Stimulated activated CD8-positive, alpha-beta memory T cell treated with anti-CD3 and anti-CD28 coated beads, Interleukin-4, amount 100 ng/mL, for 1 hour (primary cell): ENCODE measurements around the gene VTN.

Source experiments
- DNase-seq, 2 donors: peaks; one replicate each; pipeline ENCODE4 v3.0.0-alpha.2; 2020; ENCODE audit warnings: low read depth in 2 of 2, low spot score in 1 of 2

VTN gene

DNA sequence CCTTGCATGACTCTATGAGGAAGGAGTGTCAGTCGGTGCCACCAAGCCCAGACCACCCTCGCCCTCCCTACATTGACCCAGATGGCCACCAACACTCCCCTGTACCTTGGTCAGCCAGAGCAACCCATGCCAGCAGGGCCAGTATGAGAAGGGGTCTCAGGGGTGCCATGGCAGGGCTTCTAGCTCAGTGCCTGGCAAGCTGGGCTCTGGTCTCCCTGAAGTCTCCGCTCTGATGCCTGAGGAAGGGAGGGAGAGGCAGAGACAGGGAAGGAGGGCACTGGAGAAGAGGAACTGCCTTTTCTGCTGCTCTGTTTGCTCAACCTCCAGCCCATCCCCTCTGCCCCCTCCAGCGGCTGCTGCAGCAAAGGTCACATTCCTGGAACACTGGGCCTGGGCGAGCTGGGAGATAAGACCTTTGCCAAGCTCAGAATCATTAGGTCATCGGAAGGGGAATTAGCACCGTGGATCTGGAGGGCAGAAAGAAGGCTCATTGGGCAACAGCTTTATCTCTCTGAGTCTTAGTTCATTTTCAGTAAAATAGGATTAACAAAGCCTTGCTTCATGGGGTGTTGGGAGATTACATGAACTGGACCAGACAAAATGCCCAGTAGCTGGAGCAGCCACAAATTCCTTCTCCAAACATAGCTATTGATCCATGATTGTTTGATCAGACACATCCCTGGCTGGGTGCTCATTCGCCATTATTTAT, at the start of gene VTN:
Gene VTN (minus strand): TSS at position 273 of the 709 bp plus-strand sequence. CDS start 104 bp downstream, at position 169.
- no peak for DNase-seq

DNA sequence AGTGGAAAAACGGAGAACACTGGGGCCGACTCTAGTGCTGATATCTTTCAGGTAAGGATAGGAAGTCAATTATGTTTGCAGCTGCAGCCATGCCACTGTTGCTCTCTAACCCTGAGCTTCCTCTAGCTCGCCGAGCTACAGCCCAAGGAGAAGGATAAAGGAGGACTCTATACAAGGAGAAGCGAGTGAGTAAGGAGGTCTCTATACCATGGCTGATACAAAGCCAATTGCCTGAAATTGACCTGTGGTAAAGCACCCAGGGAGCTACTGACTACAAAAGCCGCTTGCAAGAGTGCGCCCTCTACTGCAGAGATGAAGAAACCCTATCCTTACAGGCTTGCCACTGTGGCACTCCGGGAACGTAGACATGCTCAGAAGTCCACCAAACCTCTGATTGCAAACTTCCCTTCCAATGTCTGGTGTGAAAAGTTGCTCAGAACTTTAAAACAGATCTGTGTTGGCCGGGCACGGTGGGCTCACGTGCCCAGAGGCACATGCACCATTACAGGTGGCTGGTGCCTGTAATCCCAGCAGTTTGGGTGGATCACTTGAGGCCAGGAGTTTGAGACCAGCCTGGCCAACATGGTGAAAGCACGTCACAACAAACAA, 46.7 kb upstream of the VTN start:
- DNase-seq = peak; percentile 7 to 8

DNA sequence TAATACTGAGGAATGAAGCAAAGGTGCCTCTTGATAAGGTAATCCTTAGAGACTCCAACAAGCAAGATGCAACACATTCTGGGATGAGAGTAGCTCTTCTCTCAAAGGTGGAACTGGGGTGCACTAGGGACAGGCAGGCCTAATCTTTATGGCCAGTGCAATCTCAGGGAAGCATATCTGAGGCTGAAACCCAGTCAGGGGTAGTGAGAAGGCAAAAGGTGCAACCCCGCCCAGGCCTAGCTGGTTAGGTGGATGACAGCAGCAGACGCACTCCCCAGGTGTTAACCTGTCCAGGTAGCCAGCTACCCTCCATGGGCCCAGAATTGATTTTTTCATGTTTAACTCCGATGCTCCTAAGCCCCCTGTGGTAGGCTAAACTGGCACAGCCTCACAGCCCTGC, 45.8 kb upstream of the VTN start:
- no peak for DNase-seq

DNA sequence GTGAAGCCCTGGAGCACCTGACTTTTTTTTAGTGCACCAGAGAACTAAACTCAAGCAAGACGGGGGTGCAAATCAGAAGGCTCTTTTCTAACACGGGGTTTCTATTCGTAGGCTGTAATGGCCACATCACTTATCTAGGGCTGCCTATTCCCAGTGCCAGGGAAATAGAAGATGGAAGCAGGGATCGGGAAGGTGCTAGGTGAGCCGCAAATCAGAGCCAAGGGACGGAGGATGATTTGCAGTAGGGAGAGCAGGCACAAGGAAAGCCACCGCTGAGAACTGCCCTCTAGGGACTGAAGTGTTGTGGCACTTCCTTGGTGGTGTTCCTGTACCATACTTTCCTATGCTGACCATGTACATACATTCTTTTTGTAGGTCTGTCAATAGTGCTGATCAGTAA, 43.7 kb upstream of the VTN start:
- no peak for DNase-seq

DNA sequence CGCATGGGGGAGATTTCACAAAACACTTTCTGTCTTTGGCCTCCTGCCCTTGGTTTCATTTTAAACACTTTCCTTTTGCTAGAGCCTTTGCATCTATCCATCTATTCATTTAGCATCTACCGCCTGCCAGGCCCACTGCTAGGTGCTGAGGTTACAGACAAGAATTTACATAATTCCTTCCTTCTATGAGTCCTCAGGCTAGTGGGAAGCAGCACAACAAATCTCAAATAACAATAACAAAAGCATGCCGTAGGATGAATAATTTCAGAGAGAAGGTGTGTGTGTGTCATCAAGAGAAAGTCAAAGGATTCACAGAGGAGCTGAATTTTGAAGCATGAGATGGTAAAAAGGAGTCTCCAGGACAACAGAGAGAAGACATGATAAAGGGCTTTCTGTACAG, 42.0 kb upstream of the VTN start:
- DNase-seq = no peak

- DNase-seq = no peak
Measured at GRCh38 chr17:28407974-28408306, 37.8 kb upstream of the VTN start.

DNA sequence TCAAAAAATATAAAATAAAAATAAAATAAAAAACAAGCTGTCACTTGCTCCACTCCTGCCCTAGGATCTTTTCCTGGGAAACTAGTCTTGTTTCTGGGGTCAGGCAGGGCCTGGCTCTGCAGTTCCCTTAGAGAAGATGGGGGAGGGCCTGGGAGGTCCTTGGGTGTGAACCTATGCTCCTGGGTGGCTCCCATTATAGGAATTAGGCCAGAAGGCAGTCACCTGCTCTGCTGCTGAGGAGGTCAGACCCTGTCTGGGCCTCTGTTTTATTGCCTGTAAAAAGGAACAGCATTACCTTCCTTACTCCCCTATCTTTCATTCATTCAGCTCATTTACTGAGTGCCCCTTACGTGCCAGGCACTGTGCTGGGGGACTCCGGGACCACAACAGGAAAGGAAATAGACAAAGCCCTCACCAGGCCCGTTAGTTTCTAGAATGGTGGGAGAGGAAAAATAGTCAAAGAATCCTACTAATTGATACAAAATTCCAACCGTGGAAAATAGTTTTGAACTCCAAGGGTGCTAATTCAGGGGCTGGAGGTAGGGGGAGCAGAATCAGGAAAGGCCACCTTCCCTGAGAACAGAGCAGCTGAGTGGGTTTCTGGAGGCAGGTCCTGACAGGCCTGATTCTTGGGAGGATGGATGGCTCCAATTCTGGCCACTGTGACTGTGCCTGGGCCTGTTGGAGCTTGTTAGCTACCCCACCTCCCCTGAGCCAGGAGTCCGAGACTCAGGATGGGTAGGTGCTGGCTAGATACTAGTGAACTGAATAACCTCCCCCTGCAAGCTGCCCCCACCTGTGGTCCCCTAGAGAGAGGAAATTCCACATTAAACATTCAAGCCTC, 37.2 kb upstream of the VTN start:
- DNase-seq = no peak

- no peak for DNase-seq
Measured at GRCh38 chr17:28406473-28406814, 36.3 kb upstream of the VTN start.

DNA sequence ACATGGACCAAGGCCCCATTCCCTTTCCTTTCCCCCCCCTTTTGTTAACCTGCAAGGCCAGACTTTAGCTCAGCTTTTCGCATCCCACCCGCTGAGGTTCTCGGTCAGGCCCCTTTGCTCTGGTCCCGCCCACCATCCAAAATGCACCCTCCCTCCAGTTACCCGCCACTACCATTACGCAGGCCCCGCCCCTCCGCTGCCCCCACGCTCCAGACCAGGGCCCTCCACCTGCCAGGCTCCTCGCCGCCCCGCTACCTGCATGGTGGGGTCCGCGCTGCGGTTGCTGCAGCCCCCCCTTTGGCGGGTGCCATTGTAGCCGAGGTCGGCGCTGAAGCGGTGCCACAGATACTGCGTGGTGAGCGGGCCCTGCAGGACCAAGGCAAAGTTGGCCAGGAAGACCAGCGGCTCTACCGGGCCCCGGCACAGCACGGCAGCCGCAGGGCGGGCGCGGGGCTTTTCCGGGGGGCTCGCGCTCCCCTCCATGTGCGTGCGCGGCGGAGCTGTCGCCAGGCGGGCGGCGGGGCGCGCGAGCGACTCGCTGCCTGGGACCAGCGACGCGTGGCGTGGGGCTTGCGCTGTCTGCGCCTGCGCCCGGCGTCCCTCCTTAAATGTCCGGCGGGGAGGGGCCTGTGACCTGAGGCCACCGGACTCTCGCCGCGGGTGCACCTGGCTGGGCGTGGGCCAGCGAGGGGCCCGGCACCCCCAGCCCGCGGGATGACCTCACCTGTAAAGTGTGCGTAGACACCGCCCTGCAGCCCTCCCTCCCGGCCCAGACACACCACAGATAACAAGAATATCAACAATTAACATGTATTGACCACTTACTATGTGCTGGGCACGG, 35.7 kb upstream of the VTN start, which contains the start of gene SLC46A1:
Gene SLC46A1 (minus strand): TSS at position 581 of the 841 bp plus-strand sequence. CDS start 98 bp downstream, at position 483.
- no peak for DNase-seq

- DNase-seq = no peak
Measured at GRCh38 chr17:28404812-28405570, 34.9 kb upstream of the VTN start.

DNA sequence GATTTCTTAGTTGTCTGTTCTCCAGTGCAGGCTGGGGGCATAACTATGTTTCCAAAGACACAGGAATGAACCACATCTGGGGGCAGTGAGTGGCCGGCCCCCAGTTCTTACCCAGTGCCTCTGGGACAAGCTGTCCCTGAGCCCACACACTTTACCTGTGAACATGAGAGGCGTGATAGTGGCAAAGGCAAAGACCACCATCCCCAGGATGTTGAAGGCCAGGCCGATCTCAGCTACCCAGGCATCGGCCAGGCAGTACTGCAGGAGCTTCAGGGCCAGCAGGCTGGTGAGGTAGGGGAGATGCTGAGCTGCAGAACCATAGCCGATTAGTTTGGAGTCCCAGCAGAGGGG, 34.3 kb upstream of the VTN start:
- DNase-seq = no peak

GRCh38 chr17:28404007-28404406, 33.9 kb upstream of the VTN start:
- DNase-seq = no peak

DNA sequence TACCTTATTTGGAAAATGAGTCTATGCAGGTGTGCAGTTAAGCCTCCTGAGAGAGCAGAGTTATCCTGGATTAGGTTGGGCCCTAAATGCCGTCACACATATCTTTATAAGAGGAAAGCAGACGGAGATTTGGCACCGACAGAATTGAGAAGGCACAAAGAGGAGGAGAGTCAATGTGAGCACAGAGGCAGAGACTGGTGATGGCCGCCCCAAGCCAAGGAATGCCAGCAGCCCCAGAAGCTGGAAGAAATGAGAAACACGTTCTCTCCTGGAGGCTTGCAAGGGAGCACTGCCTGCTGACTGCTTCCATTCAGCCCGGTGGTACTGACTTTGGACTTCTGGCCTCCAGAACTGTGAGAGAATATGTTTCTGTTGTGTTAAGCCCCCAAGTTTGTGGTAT, 32.7 kb upstream of the VTN start:
- no peak for DNase-seq

GRCh38 chr17:28402224-28402630, 32.1 kb upstream of the VTN start:
- no peak for DNase-seq

DNA sequence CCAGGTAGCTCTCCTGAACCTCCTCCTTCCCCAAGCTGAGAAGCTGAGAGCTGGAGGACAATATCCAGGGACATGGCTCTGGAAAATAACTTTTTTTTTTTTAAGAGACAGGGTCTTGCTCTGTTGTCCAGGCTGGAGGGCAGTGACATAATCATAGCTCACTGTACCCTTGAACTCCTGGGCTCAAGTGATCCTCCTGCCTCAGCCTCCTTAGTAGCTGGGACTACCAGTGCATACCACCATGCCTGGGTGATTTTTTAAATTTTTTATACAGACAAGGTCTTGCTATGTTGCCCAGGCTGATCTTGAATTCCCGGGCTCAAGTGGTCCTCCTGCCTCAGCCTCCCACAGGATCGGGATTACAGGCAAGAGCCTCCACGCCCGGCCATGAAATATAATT, 29.7 kb upstream of the VTN start:
- no peak for DNase-seq

DNA sequence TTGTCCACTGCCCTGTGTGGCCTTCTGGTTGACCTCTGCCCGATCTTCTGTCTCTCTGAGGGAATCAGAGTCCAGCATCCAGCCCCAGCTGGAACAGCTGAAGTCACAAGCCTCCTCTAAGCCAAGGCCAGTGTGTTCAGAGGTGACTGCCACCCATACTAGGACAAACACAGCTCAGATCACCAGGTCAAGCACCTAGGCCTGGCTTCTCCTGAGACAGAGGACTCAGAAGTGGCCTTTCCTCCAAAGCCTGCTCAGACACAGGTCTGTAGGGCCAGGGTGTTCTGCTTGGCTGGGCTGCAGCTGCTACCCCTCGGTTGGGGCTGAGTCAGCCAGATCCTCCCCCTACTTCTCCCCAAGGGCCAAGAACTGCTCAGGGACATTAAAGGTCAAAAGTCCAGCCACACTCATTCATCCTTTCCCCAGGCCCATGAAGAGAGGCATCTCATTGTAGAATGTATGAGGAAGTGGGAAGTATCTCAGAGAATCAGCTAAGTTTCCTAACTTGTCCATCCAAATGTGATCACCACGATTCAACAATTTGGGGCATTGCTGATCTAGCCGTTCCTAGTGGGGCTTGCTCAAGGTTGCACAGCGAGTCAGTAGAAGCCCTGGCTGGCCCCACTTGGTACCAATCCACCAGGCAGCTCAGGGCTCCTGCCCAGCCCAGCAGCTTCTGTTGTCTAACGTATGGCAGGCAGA, 28.3 kb upstream of the VTN start:
- no peak for DNase-seq

- DNase-seq = no peak
Measured at GRCh38 chr17:28397687-28398279, 27.7 kb upstream of the VTN start.

DNA sequence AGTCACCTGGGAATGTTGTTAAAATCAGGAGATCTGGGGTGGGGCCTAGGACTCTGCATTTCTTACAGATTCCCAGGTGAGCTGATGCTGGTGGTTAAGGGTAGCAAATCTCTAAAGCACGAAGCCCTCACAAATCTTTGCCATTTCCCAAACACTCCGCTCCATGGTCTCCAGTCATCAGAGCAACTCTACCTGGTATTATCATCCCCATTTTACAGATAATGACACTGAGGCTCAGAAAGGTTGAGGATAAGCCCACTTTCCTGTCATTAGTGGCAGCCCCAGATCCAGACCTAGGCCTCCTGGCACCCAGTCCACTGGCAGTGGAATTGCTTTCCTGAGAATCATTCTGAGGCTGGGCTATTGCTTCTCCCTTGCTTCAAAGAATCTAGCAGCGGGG, 27.2 kb upstream of the VTN start:
- no peak for DNase-seq

DNA sequence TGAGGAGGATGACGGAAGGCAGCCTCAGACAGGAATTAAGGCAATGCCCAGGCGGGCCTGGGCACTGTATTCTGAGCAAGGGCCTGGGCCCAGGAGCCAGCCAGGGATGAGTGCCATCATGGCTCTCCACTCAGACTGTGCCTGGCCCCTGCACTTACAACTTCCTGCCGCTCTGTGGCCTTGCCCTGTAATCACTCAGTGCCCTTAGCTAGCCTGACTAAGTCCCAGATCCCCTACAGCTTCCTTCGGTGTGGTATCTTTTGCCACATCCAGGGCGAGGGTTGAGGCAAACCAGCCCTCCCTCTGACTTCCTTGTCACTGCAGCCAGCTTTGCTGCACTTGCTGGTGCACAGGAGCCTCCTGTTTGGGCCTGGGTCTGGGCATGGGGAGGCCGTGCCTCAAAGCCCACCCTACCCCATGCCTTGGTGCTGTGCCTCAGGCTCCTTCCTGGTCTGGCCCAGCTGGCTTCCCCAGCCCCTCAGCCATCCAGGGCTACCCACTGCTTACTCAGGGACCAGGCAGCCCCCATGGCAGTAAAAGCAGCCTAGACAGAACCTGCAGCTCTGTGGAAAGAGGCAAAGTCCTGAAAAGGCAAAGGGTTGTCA, 26.6 kb upstream of the VTN start:
- no peak for DNase-seq
